ENCODE data around the gene COL2A1. TPM values are rescaled to one million over a fixed set of nuclear protein-coding genes. Genes with fewer than 3 reads are reported as not detected.

Gene COL2A1
- total RNA-seq, 1 donor from 2014 or later = not detected

DNA sequence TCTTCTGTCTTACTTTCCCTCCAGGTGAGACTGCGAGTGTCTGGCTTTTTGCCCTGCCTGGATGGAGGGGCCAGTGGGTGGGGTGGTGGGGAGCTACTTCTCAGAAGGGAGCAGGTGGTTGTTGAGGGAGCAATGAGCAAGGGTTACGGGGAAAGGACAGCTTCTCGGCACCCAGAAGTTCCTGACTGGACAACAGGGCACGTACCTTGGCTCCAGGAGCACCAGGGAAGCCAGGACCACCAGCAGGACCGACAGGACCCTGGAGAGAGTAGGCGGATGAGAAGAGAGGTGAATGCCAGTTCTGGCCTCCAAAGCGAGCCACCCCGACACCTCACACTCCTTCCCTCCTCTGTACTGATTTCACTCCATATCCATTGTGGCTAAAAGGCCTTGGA lies 15.3 kb downstream of the COL2A1 start:
- Histone ChIP-seq H3K9me3 (replicated peaks) (no peaks in the 10 kb centered on the region), H3K27me3 (ENCODE audit: low read depth) (peaks cover 4% of the 10 kb centered on the region), H3K36me3 (no peaks in the 10 kb centered on the region), H3K4me3 (no peak overlapping the region), H3K4me1 (peaks cover 20% of the 10 kb centered on the region), H3K27ac (replicated peaks) (no peak overlapping the region)
- no peak for DNase-seq
- intact Hi-C loops (cut with micrococcal nuclease) = no loop called here
- no peak for TF ChIP-seq CTCF (IDR thresholded peaks at IDR 0.05; ENCODE audit: borderline replicate concordance)

DNA sequence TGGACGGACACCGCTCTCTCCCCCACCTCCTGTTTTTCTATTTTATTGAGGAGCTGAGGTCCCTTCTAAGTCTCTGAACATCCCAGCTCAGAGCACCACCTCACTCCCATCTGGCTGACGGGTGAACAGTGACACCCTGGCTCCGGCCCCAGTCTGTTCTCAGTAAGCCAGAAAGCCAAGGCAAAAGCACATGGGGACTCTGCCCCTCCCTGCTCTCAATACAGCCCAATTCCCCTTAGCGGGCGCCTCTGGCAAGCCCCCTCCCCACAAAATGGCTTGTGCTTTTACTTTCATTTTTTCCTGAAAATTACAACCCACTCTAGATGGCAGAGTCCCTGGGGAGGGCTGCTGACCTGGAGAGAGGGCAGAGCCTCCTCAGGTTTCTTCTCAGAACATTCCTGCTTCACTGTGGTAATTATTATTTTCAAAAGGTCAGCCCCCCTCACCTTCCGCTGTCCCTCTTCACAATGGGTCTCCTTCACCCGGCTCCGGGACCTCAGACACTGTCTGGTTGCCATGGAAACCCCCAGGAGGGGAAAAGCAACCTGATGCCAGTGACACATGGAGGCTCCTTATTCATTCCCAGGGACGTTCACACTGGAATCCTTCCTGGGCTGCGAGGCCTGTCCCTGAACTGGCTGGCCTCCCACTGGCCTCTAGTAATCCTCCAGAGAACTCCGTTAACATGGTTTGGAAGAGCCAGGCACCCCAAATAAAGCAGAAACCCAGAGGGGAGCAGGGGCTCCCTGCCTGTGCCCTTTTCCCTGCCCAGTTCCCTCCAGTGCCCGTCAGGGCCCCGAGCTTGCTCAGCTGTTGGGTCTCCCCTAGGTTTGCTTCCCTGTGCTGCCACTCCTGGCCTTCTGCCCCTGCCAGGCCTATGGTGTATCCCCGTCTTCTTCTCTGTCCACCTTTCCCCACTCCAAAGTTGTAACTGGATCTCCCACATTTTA lies 15.9 kb downstream of the COL2A1 start:
- H3K4me1 ChIP-seq = peaks cover 20% of the 10 kb centered on the region
- no peak overlapping the region for H3K27ac ChIP-seq (replicated peaks)
- no peaks in the 10 kb centered on the region for H3K36me3 ChIP-seq
- no peak overlapping the region for H3K4me3 ChIP-seq
- TF ChIP-seq CTCF (IDR thresholded peaks at IDR 0.05; ENCODE audit: borderline replicate concordance) = no peak
- intact Hi-C loops (cut with micrococcal nuclease) = no loop called here
- H3K27me3 ChIP-seq (ENCODE audit: low read depth) = peaks cover 5% of the 10 kb centered on the region
- no peaks in the 10 kb centered on the region for H3K9me3 ChIP-seq (replicated peaks)
- no peak for DNase-seq

DNA sequence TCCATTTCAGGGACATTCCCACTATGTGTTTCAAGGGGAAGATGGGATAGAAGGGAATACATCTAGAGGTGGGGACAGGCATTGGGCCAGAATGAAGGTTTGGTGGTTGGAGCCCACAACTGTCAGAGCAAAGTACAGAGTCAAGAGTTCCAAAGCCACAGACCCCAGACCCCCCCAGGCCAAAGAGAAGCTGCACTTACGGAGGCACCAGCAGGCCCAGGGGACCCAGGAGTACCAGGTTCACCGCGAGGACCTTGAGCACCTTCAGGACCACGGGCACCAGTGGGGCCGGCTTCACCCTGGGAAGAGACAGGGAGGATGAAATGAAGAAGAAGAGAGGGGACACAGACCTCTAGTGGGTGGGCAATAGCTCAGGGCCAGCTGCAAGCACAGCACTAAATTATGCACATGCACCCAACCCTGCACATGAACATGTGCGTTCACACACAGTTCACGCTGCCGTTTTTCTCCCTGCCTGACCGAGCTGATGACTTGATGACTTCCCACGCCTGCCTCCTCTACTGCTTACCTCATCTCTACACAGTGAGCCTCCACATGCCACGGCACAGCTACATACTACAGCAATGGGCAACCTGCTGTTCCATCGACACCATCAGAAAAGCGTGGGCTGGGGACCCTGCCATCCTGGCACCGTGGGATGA lies 16.7 kb downstream of the COL2A1 start:
- no peak for DNase-seq
- intact Hi-C loops (cut with micrococcal nuclease) = no loop called here

DNA sequence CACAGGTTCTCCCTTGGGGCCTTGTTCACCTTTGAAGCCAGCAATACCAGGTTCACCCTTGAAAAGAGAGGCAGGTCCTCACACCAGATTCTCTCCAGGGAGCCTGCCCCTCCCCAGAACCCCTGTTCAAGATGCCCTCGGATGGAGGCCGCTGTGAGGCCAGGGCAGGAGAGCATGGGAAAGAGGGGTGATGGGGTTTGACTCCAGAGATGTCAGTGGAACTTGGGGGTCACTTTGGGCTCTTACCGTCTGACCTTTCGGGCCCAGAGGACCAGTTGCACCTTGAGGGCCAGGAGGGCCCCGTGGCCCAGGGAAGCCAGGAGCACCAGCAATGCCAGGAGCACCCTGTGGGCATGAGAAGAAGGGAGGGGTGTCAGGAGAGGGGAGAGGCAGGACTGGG lies 17.4 kb downstream of the COL2A1 start:
- DNase-seq = no peak
- Histone ChIP-seq H3K36me3 (no peaks in the 10 kb centered on the region), H3K27ac (replicated peaks) (no peak overlapping the region), H3K9me3 (replicated peaks) (no peaks in the 10 kb centered on the region), H3K27me3 (ENCODE audit: low read depth) (peaks cover 12% of the 10 kb centered on the region), H3K4me3 (no peak overlapping the region), H3K4me1 (peaks cover 18% of the 10 kb centered on the region)
- TF ChIP-seq CTCF (IDR thresholded peaks at IDR 0.05; ENCODE audit: borderline replicate concordance) = no peak
- intact Hi-C loops (cut with micrococcal nuclease) = no loop called here

More for the DNA sequence above, 16.7 kb downstream of the COL2A1 start:
- Histone ChIP-seq H3K4me3 (no peak overlapping the region), H3K36me3 (no peaks in the 10 kb centered on the region), H3K9me3 (replicated peaks) (no peaks in the 10 kb centered on the region), H3K27ac (replicated peaks) (no peak overlapping the region), H3K4me1 (peaks cover 20% of the 10 kb centered on the region), H3K27me3 (ENCODE audit: low read depth) (peaks cover 12% of the 10 kb centered on the region)
- no peak for TF ChIP-seq CTCF (IDR thresholded peaks at IDR 0.05; ENCODE audit: borderline replicate concordance)

GRCh38 chr12:47986291-47986660 lies 18.0 kb downstream of the COL2A1 start:
- Histone ChIP-seq H3K36me3 (no peaks in the 10 kb centered on the region), H3K27me3 (ENCODE audit: low read depth) (peaks cover 16% of the 10 kb centered on the region), H3K4me3 (no peak overlapping the region), H3K4me1 (peaks cover 13% of the 10 kb centered on the region), H3K27ac (replicated peaks) (no peak overlapping the region), H3K9me3 (replicated peaks) (no peaks in the 10 kb centered on the region)
- DNase-seq = no peak
- intact Hi-C loops (cut with micrococcal nuclease) = no loop called here
- TF ChIP-seq CTCF (IDR thresholded peaks at IDR 0.05; ENCODE audit: borderline replicate concordance) = no peak

Data from left ventricle myocardium inferior (tissue), 1 donor.